CD4-positive, alpha-beta T cell (primary cell): Measurements from ENCODE around the gene HYAL4. TPM values are rescaled to one million over a fixed set of nuclear protein-coding genes. Genes with fewer than 3 reads are reported as not detected.

ENCODE experiments used
- ATAC-seq: fragments of 200-7000 bp; cut with Tn5 transposase; one replicate; pipeline ENCODE4 v1.10.0; 2022; ENCODE audit warnings: mild to moderate bottlenecking; ENCODE audit not compliant: poor library complexity
- CTCF ChIA-PET: fragments of 350-600 bp; sonication (Branson Sonifier 250); formaldehyde crosslinking; loops from one replicate; lab custom pipeline; 2021; ENCODE audit warnings: antibody characterized with exemption, inconsistent platforms; lab: Charles Lee
- POLR2A ChIA-PET: fragments of 350-600 bp; sonication (Branson Sonifier 250); formaldehyde crosslinking; loops from one replicate; lab custom pipeline; 2021; ENCODE audit warnings: antibody characterized with exemption, inconsistent platforms; lab: Charles Lee
- DNase-seq, 14 experiments: peaks; one replicate each; pipeline ENCODE4 v3.0.0-alpha.2; 2013 to 2020; ENCODE audit warnings: mixed read lengths in 2 of 14
- H3K27ac ChIP-seq, 2 donors: one replicate each; pipeline versions ENCODE4 v1.5.1 to v1.7.0; 2013; ENCODE audit warnings: low read length in 2 of 2, low read depth in 1 of 2, mild to moderate bottlenecking in 1 of 2
- H3K27me3 ChIP-seq, 2 experiments: 1 replicate in 1 of 2; 2 replicates in 1 of 2; pipeline versions ENCODE4 v1.6.1 to v1.7.0; 2013; ENCODE audit warnings: low read length in 2 of 2, control low read depth in 1 of 2, mild to moderate bottlenecking in 1 of 2, moderate library complexity in 1 of 2; ENCODE audit not compliant: insufficient read depth in 2 of 2, control insufficient read depth in 1 of 2
- H3K36me3 ChIP-seq: one replicate; pipeline ENCODE4 v1.6.1; 2013; ENCODE audit warnings: low read length, control low read depth; ENCODE audit not compliant: insufficient read depth
- H3K4me1 ChIP-seq: one replicate; pipeline ENCODE4 v1.6.1; 2013; ENCODE audit warnings: low read length, control low read depth; ENCODE audit not compliant: insufficient read depth
- H3K4me3 ChIP-seq: one replicate; pipeline ENCODE4 v1.5.1; 2013; ENCODE audit warnings: mild to moderate bottlenecking, low read length, moderate library complexity
- H3K9me3 ChIP-seq, 2 experiments: 1 replicate in 1 of 2; 2 replicates in 1 of 2; pipeline versions ENCODE4 v1.6.1 to v1.7.0; 2013; ENCODE audit warnings: low read length in 2 of 2, mild to moderate bottlenecking in 2 of 2, control low read depth in 1 of 2, moderate library complexity in 1 of 2; ENCODE audit not compliant: control insufficient read depth in 1 of 2, insufficient read depth in 1 of 2
- H3K27ac Mint-ChIP-seq: one replicate; pipeline ENCODE4 v1.8.0; 2020; ENCODE audit warnings: mixed read lengths
- H3K27me3 Mint-ChIP-seq: one replicate; pipeline ENCODE4 v1.8.0; 2021; ENCODE audit warnings: mixed read lengths
- H3K36me3 Mint-ChIP-seq: one replicate; pipeline ENCODE4 v1.8.0; 2021; ENCODE audit warnings: low read depth, mixed read lengths
- H3K4me1 Mint-ChIP-seq: one replicate; pipeline ENCODE4 v1.8.0; 2021; ENCODE audit warnings: low read depth, mixed read lengths
- H3K4me3 Mint-ChIP-seq: one replicate; pipeline ENCODE4 v1.8.0; 2020; ENCODE audit warnings: mild to moderate bottlenecking, mixed read lengths
- H3K9me3 Mint-ChIP-seq: one replicate; pipeline ENCODE4 v1.8.0; 2020; ENCODE audit warnings: mixed read lengths
- intact Hi-C, 2 experiments: fragments of 100-400 bp; cut with DNase I in 1 of 2; cut with micrococcal nuclease in 1 of 2; formaldehyde crosslinking; loops; one replicate each; pipeline versions ENCODE4 v1.15.1 to v1.9.0; 2023 to 2025; cut with DNase I, micrococcal nuclease
- total RNA-seq, 174 experiments: library from RNA in 2 of 174; stranded (reverse) in 2 of 174; gene quantifications; one replicate each; pipeline ENCODE4 v1.2.3 and lab custom pipeline; 2021 to 2026
- TF ChIP-seq, protein P1 (sequence below): fragments of 200-600 bp; IDR thresholded peaks from one replicate; pipeline ENCODE4 v1.8.0; 2022; ENCODE audit warnings: antibody characterized with exemption, mild to moderate bottlenecking

HYAL4 gene
- total RNA-seq, 2 experiments from 2014 or later = 0.14 TPM; not detected in 1

DNA sequence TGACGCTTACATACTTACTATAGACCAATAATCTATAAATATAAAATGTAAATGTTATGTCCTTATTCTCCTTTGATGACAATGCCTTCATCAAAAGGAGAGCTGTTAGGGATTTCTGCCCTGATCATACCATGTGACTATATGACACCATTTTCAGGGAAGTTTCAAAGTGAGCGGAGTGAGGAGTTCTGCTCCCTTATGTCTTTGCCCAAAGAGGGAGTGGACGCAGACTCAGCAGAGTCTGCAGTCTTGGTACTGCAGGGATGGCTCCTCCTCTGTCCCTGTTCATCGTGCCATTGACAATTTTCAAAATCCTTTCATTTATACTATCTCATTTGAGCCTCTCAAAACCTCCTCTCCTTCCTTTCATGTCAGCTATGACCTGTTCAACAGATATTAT is 27.9 kb downstream of the HYAL4 start:
- Histone ChIP-seq H3K4me3 (no peak overlapping the region), H3K9me3 (no peaks in the 10 kb centered on the region), H3K4me1 (no peaks in the 10 kb centered on the region), H3K27ac (no peak overlapping the region), H3K27me3 (peaks cover 3 to 14% of the 10 kb centered on the region in 2 experiments), H3K36me3 (no peaks in the 10 kb centered on the region)
- DNase-seq (no peak), ATAC-seq (no peak)
- CTCF ChIA-PET = no interaction called here
- Mint-ChIP-seq H3K9me3 (no peaks in the 10 kb centered on the region), H3K4me3 (no peak overlapping the region), H3K36me3 (no peaks in the 10 kb centered on the region), H3K4me1 (peaks cover 7% of the 10 kb centered on the region), H3K27me3 (peaks cover 28% of the 10 kb centered on the region), H3K27ac (no peak overlapping the region)
- TF ChIP-seq, protein P1, sequence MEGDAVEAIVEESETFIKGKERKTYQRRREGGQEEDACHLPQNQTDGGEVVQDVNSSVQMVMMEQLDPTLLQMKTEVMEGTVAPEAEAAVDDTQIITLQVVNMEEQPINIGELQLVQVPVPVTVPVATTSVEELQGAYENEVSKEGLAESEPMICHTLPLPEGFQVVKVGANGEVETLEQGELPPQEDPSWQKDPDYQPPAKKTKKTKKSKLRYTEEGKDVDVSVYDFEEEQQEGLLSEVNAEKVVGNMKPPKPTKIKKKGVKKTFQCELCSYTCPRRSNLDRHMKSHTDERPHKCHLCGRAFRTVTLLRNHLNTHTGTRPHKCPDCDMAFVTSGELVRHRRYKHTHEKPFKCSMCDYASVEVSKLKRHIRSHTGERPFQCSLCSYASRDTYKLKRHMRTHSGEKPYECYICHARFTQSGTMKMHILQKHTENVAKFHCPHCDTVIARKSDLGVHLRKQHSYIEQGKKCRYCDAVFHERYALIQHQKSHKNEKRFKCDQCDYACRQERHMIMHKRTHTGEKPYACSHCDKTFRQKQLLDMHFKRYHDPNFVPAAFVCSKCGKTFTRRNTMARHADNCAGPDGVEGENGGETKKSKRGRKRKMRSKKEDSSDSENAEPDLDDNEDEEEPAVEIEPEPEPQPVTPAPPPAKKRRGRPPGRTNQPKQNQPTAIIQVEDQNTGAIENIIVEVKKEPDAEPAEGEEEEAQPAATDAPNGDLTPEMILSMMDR = no peak
- POLR2A ChIA-PET = no interaction called here
- intact Hi-C loops = loop anchor here (1.0 to 2.0 kb wide), 2 partner anchors 378 to 379 kb away; no protein-coding TSS in a partner anchor

DNA sequence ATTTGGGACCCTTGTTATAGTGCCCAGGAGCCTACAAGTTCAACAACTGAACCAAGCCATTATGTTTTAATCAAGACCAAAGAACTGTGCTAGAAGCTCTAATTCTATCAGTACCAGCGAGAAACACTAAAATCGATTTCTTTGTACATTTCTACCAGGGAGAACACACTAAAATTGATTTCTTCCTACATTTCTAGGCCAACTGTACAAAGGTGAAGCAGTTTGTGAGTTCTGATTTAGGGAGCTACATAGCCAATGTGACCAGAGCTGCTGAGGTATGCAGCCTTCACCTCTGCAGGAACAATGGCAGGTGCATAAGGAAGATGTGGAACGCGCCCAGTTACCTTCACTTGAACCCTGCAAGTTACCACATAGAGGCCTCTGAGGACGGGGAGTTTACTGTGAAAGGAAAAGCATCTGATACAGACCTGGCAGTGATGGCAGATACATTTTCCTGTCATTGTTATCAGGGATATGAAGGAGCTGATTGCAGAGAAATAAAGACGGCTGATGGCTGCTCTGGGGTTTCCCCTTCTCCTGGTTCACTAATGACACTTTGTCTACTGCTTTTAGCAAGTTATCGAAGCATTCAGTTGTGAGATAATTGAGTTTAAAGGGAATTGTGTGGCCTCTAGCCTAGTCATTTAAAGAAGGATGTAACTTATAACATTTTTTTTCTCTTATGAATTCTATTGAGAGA is 31.7 kb downstream of the HYAL4 start:
- no peak overlapping the region for H3K27ac ChIP-seq
- peaks cover 3 to 14% of the 10 kb centered on the region in 2 experiments for H3K27me3 ChIP-seq
- no peak overlapping the region for H3K4me3 ChIP-seq
- no peak overlapping the region for H3K27ac Mint-ChIP-seq
- H3K4me3 Mint-ChIP-seq = no peak overlapping the region
- H3K9me3 ChIP-seq = no peaks in the 10 kb centered on the region
- H3K9me3 Mint-ChIP-seq = no peaks in the 10 kb centered on the region
- no peaks in the 10 kb centered on the region for H3K36me3 Mint-ChIP-seq
- peaks cover 24% of the 10 kb centered on the region for H3K27me3 Mint-ChIP-seq
- H3K36me3 ChIP-seq = no peaks in the 10 kb centered on the region
- H3K4me1 ChIP-seq = no peaks in the 10 kb centered on the region
- ATAC-seq = no peak
- TF ChIP-seq, protein P1 = no peak
- intact Hi-C loops = no loop called here
- no peak for DNase-seq
- ChIA-PET CTCF (interaction anchor here (1.3 kb wide), 1 partner anchor 12 kb away, joined by 3 read pairs; no protein-coding TSS in a partner anchor), POLR2A (no interaction called here)
- peaks cover 7% of the 10 kb centered on the region for H3K4me1 Mint-ChIP-seq

DNA sequence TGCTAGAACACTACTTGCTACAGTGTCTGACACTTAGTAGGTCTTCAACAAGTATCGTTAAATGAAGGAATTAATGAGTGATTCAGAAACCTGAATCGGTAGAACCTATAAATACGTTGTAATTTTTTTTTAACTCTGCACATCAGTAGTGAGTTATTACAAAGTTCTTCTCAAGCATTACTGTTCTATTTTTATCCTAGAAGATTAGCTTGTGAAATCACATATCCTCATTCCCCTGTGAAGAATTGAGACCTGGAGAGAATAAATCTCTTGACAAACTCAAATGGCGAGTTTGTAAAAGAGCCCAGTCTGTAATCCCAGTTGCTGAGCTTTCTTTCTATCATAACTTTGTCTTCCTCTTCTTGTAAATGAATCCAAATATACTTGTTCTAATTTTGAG is 34.7 kb downstream of the HYAL4 start:
- POLR2A ChIA-PET = no interaction called here
- Mint-ChIP-seq H3K27me3 (peaks cover 17% of the 10 kb centered on the region), H3K9me3 (no peaks in the 10 kb centered on the region), H3K4me3 (no peak overlapping the region), H3K27ac (no peak overlapping the region), H3K36me3 (no peaks in the 10 kb centered on the region), H3K4me1 (no peaks in the 10 kb centered on the region)
- Histone ChIP-seq H3K9me3 (no peaks in the 10 kb centered on the region), H3K27ac (no peak overlapping the region), H3K27me3 (peaks cover 0 to 7% of the 10 kb centered on the region in 2 experiments), H3K4me3 (no peak overlapping the region), H3K4me1 (no peaks in the 10 kb centered on the region), H3K36me3 (no peaks in the 10 kb centered on the region)
- TF ChIP-seq, protein P1 = no peak
- ATAC-seq = no peak
- CTCF ChIA-PET = interaction anchor here (0.6 to 0.9 kb wide), 2 partner anchors 10 to 525 kb away, joined by 3 to 4 read pairs; no protein-coding TSS in a partner anchor
- intact Hi-C loops = no loop called here
- DNase-seq = no peak
